ENCODE data around the gene PTPN11. TPM values are rescaled to one million over a fixed set of nuclear protein-coding genes. Genes with fewer than 3 reads are reported as not detected.

PTPN11 gene
- total and polyA plus RNA-seq, 10 of the 15 experiments (the other 5 are each of a cell fraction or from before 2014, with no cell fraction given) = 14.6 to 85.2 (median 58.6) TPM

- Histone ChIP-seq H3K27me3 (replicated peaks in 1 of 2; ENCODE audit: control insufficient read depth in 2 of 2, insufficient read depth in 2 of 2, low read length in 1 of 2) (no peaks in the 10 kb centered on the region), H3K9ac (ENCODE audit: control insufficient read depth, insufficient read depth, low read length) (no peak overlapping the region), H3K79me2 (ENCODE audit: control insufficient read depth, insufficient read depth, low read length) (no peaks in the 10 kb centered on the region; the same call in 1 of the 2 replicates), H3K4me2 (ENCODE audit: control insufficient read depth, insufficient read depth) (no peak overlapping the region), H3K27ac (ENCODE audit: control insufficient read depth, insufficient read depth) (no peak overlapping the region), H3K9me3 (replicated peaks; ENCODE audit: control insufficient read depth, insufficient read depth, low read length) (no peaks in the 10 kb centered on the region), H3K4me1 (ENCODE audit: control insufficient read depth, insufficient read depth, low read length) (no peaks in the 10 kb centered on the region), H3K36me3 (ENCODE audit: control insufficient read depth in 2 of 2, insufficient read depth in 2 of 2, low read length in 1 of 2) (peaks cover 1 to 2% of the 10 kb centered on the region in 2 experiments; a peak in 3 of 4 replicates), H4K20me1 (ENCODE audit: control insufficient read depth, insufficient read depth) (no peaks in the 10 kb centered on the region), H2AFZ (ENCODE audit: control insufficient read depth, low read depth, low read length) (no peak overlapping the region), H3K4me3 (no peak overlapping the region)
- no TSS peak for BruUV-seq (replicated peaks)
- no peak for DNase-seq (ENCODE audit: low read depth, low spot score)
- TF ChIP-seq E2F4 (IDR thresholded peaks at IDR 0.05; ENCODE audit: low read depth, low read length) (no peak), NBN (IDR thresholded peaks at IDR 0.05) (no peak), EGR1 (IDR thresholded peaks at IDR 0.05; ENCODE audit: borderline replicate concordance in 1 of 2, low read depth in 2 of 2, low read length in 2 of 2) (no peak), MXI1 (IDR thresholded peaks at IDR 0.05; ENCODE audit: low read depth, low read length) (no peak), YBX1 (IDR thresholded peaks at IDR 0.05) (no peak), ZNF207 (IDR thresholded peaks at IDR 0.05; ENCODE audit: borderline replicate concordance) (no peak), HDAC6 (IDR thresholded peaks at IDR 0.05; ENCODE audit: unreplicated experiment) (no peak), SUZ12 (IDR thresholded peaks at IDR 0.05; ENCODE audit: unreplicated experiment) (no peak), CEBPB (IDR thresholded peaks at IDR 0.05; ENCODE audit: borderline replicate concordance in 1 of 2, low read depth in 2 of 2, low read length in 2 of 2) (no peak), CREM (IDR thresholded peaks at IDR 0.05; ENCODE audit: low read depth) (no peak), CBX3 (IDR thresholded peaks at IDR 0.05; ENCODE audit: borderline replicate concordance, low read depth) (no peak), CHD2 (IDR thresholded peaks at IDR 0.05; ENCODE audit: borderline replicate concordance, low read depth, low read length) (no peak), DPF2 (IDR thresholded peaks at IDR 0.05) (no peak)
- intact Hi-C loops (cut with micrococcal nuclease; ENCODE audit: unreplicated experiment) = no loop called here
- no peak for FAIRE-seq
- CTCF ChIA-PET = no interaction called here
- RAD21 ChIA-PET (ENCODE audit: unreplicated experiment) = no interaction called here
- in situ Hi-C loops (cut with MboI) = no loop called here
- 99% methylated on average over 4 of the region's 4 CpGs for WGBS (ENCODE audit: insufficient coverage, insufficient replicate concordance, low lambda C conversion rate, missing lambda C conversion rate)
- ATAC-seq = no peak
- POLR2A ChIA-PET = no interaction called here
- SMC1A ChIA-PET (ENCODE audit: uncharacterized antibody, unreplicated experiment) = interaction anchor here (1.6 kb wide), 1 partner anchor 19 kb away, joined by 3 read pairs; no protein-coding TSS in a partner anchor
Measured at GRCh38 chr12:112443916-112444315, 25.2 kb downstream of the PTPN11 start.

All from GM12878 (cell line).